Adrenal gland (tissue), 5 donors: ENCODE results near the gene SPIRE1.

Experiments
- CTCF ChIP-seq, 6 experiments: fragments of 450-650 bp in 4 of 6; fragments of 200-600 bp in 2 of 6; sonication (generic) in 1 of 6; IDR thresholded peaks; 1 replicate in 5 of 6; 2 replicates in 1 of 6; pipeline versions ENCODE4 v1.5.1 to v1.8.0; 2016 to 2021; ENCODE audit warnings: antibody characterized with exemption in 6 of 6, mild to moderate bottlenecking in 2 of 6, moderate library complexity in 1 of 6
- POLR2A ChIP-seq, 2 donors: fragments of 450-650 bp; IDR thresholded peaks; one replicate each; pipeline ENCODE4 v1.6.1; 2017; ENCODE audit warnings: antibody characterized with exemption in 2 of 2, mild to moderate bottlenecking in 2 of 2, moderate library complexity in 1 of 2
- donor health status: DM: no; HTN: no; CAD: no.

- no peak for TF ChIP-seq CTCF (IDR thresholded peaks at IDR 0.05)
- TF ChIP-seq POLR2A (IDR thresholded peaks at IDR 0.05), result no peak
Observed at GRCh38 chr18:12599966-12600365, 57.9 kb downstream of the SPIRE1 start.
